Measurements from ENCODE around the gene FAM229A. TPM values are rescaled to one million over a fixed set of nuclear protein-coding genes. Genes with fewer than 3 reads are reported as not detected.

FAM229A gene
- total RNA-seq (10 to 100 TPM; 27.0 to 43.0 (median 32.0) TPM), total RNA-seq (1.3 to 37.4 (median 19.1) reads per million in 29 experiments)
- 10.3 TPM for total RNA-seq (2013)

- no peaks in the 10 kb centered on the region for H3K9me3 ChIP-seq
- no peak within 1 kb of the TSS for H3K27ac ChIP-seq (ENCODE audit: low read length)
- peaks cover 23% of the 10 kb centered on the region for H3K36me3 Mint-ChIP-seq
- ATAC-seq (replicated peaks in 1 of 4) (peak in 1 of 4 experiments; percentile 4), DNase-seq (no peak)
- ChIA-PET CTCF (no interaction called here), POLR2A (interaction anchor here in 1 of 2 donors (0.9 kb wide), 1 partner anchor 27 kb away, joined by 3 read pairs; no protein-coding TSS in a partner anchor)
- H3K27me3 Mint-ChIP-seq: peaks cover 0 to 6% of the 10 kb centered on the region in 2 donors
- peaks cover 0 to 8% of the 10 kb centered on the region in 2 experiments for H3K27me3 ChIP-seq (replicated peaks in 1 of 2; ENCODE audit: control insufficient read depth in 2 of 2, extremely low read depth in 1 of 2, insufficient read depth in 2 of 2, low read length in 1 of 2)
- no peaks in the 10 kb centered on the region for H3K9me3 Mint-ChIP-seq
- WGBS (ENCODE audit: insufficient coverage): 82% methylated on average over 6 of the region's 17 CpGs
- peak within 1 kb of the TSS; percentile 49 to 80 (median 51) for H3K4me3 Mint-ChIP-seq
- peaks cover 19 to 30% (median 26%) of the 10 kb centered on the region in 3 donors for H3K4me1 Mint-ChIP-seq
- peak within 1 kb of the TSS; percentile 17 to 54 for H3K4me3 ChIP-seq (ENCODE audit: control insufficient read depth in 1 of 2, extremely low read depth in 1 of 2, low read length in 1 of 2)
- H3K36me3 ChIP-seq (ENCODE audit: control insufficient read depth in 2 of 2, extremely low read depth in 1 of 2, insufficient read depth in 1 of 2, low read length in 1 of 2): peaks cover 8 to 37% of the 10 kb centered on the region in 2 donors
- peak within 1 kb of the TSS in 1 of 2 donors; percentile 34 for H3K27ac Mint-ChIP-seq
- peaks cover 8 to 29% of the 10 kb centered on the region in 2 experiments for H3K4me1 ChIP-seq (ENCODE audit: control insufficient read depth in 1 of 2, extremely low read depth in 1 of 2, insufficient read depth in 2 of 2, low read length in 2 of 2)
Measured at GRCh38 chr1:32362474-32363313, at the start of gene FAM229A, which contains the start of gene TSSK3. Gene FAM229A (minus strand): TSS chr1:32362485. CDS start chr1:32362091, 394 bp downstream. Gene TSSK3 (plus strand): TSS chr1:32362539. CDS start chr1:32362702, 163 bp downstream.

GRCh38 chr1:32411261-32411660, 49.0 kb upstream of the FAM229A start:
- no peak overlapping the region for H3K27ac Mint-ChIP-seq
- H3K4me3 ChIP-seq (ENCODE audit: control insufficient read depth in 1 of 2, extremely low read depth in 1 of 2, low read length in 1 of 2): no peak overlapping the region
- H3K27me3 ChIP-seq (replicated peaks in 1 of 2; ENCODE audit: control insufficient read depth in 2 of 2, extremely low read depth in 1 of 2, insufficient read depth in 2 of 2, low read length in 1 of 2): peaks cover 0 to 3% of the 10 kb centered on the region in 2 experiments
- no peak for ATAC-seq (replicated peaks in 1 of 4)
- CTCF ChIA-PET: interaction anchor here (0.6 to 1.7 kb wide), 4 partner anchors 9 to 747 kb away, joined by 3 to 7 read pairs (median 4); no protein-coding TSS in a partner anchor
- H3K9me3 Mint-ChIP-seq: no peaks in the 10 kb centered on the region
- H3K9me3 ChIP-seq: no peaks in the 10 kb centered on the region
- no peaks in the 10 kb centered on the region for H3K4me1 ChIP-seq (ENCODE audit: control insufficient read depth in 1 of 2, extremely low read depth in 1 of 2, insufficient read depth in 2 of 2, low read length in 2 of 2)
- no peaks in the 10 kb centered on the region for H3K36me3 Mint-ChIP-seq
- POLR2A ChIA-PET: interaction anchor here in 1 of 2 donors (0.5 kb wide), 1 partner anchor 68 kb away, joined by 6 read pairs; no protein-coding TSS in a partner anchor
- no peak overlapping the region for H3K27ac ChIP-seq (ENCODE audit: low read length)
- H3K27me3 Mint-ChIP-seq: peaks cover 8 to 14% of the 10 kb centered on the region in 2 donors
- H3K4me3 Mint-ChIP-seq: no peak overlapping the region
- no peak for DNase-seq
- H3K4me1 Mint-ChIP-seq: peaks cover 2 to 4% (median 2%) of the 10 kb centered on the region in 3 donors
- H3K36me3 ChIP-seq (ENCODE audit: control insufficient read depth in 2 of 2, extremely low read depth in 1 of 2, insufficient read depth in 1 of 2, low read length in 1 of 2): no peaks in the 10 kb centered on the region

- H3K27me3 ChIP-seq (replicated peaks in 1 of 2; ENCODE audit: control insufficient read depth in 2 of 2, extremely low read depth in 1 of 2, insufficient read depth in 2 of 2, low read length in 1 of 2): no peaks in the 10 kb centered on the region
- DNase-seq (no peak), ATAC-seq (replicated peaks in 1 of 4) (no peak)
- H3K4me1 ChIP-seq (ENCODE audit: control insufficient read depth in 1 of 2, extremely low read depth in 1 of 2, insufficient read depth in 2 of 2, low read length in 2 of 2): no peaks in the 10 kb centered on the region
- ChIA-PET POLR2A (no interaction called here), CTCF (interaction anchor here in 1 of 2 donors (2.4 kb wide), 1 partner anchor 12 kb away, joined by 7 read pairs; the partner anchor contains the start of gene BSDC1)
- no peaks in the 10 kb centered on the region for H3K9me3 ChIP-seq
- H3K27ac ChIP-seq (ENCODE audit: low read length): no peak overlapping the region
- no peaks in the 10 kb centered on the region for H3K36me3 ChIP-seq (ENCODE audit: control insufficient read depth in 2 of 2, extremely low read depth in 1 of 2, insufficient read depth in 1 of 2, low read length in 1 of 2)
- Mint-ChIP-seq H3K36me3 (no peaks in the 10 kb centered on the region), H3K4me1 (no peaks in the 10 kb centered on the region), H3K4me3 (no peak overlapping the region), H3K27ac (no peak overlapping the region), H3K27me3 (peaks cover under 1 to 4% of the 10 kb centered on the region in 2 donors), H3K9me3 (no peaks in the 10 kb centered on the region)
- 75% methylated on average over 2 of the region's 4 CpGs for WGBS (ENCODE audit: insufficient coverage)
- H3K4me3 ChIP-seq (ENCODE audit: control insufficient read depth in 1 of 2, extremely low read depth in 1 of 2, low read length in 1 of 2): no peak overlapping the region
Measured at GRCh38 chr1:32406629-32407111, 44.4 kb upstream of the FAM229A start.

DNA sequence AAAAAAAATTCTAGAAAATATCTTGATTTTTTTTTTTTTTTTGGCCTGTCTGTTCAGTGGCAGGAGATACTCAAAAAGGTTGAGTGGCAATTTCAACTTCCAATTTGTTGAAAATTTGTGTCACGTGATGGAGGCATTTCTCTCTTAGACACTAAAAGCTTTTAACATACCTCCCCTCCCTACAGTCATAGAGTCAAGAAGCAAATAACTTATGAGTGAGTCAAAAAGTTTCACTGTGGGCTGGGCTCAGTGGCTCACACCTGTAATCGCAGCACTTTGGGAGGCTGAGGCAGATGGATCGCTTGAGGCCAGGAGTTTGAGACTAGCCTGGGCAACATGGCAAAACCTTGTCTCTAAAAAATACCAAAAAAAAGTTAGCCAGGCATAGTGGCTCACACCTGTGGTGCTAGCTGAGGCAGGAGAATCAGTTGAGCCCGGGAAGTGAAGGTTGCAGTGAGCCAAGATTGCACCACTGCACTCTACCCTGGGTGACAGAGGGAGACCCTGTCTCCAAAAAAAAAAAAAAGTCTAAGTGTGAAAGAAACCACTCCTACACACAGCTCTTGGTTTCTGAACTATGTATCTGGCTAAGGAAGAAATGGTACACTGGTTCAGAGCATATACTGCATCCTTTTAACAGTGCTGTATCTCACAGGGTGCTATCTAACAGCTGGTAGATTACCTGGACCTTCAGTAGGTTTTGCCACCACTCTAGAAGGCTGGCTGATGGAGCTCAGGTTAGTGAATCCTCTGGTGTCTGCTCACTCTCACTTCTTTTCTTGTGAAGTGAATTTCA, 43.6 kb upstream of the FAM229A start:
- no peak for DNase-seq
- H3K4me1 ChIP-seq (ENCODE audit: control insufficient read depth in 1 of 2, extremely low read depth in 1 of 2, insufficient read depth in 2 of 2, low read length in 2 of 2): peaks cover 0 to 4% of the 10 kb centered on the region in 2 experiments
- no CpG with 5 or more reads among the region's 4 CpGs for WGBS (ENCODE audit: insufficient coverage)
- ChIA-PET CTCF (interaction anchor here (0.5 to 2.4 kb wide), 5 partner anchors 12 to 611 kb away, joined by 4 to 7 read pairs (median 4); partner anchors contain the start of gene BSDC1 (in 1 of the 2)), POLR2A (no interaction called here)
- H3K27me3 Mint-ChIP-seq: no peaks in the 10 kb centered on the region
- no peak overlapping the region for H3K4me3 Mint-ChIP-seq
- peaks cover 0 to 2% (median 0%) of the 10 kb centered on the region in 3 donors for H3K4me1 Mint-ChIP-seq
- peaks cover 0 to 4% of the 10 kb centered on the region in 2 experiments for H3K27me3 ChIP-seq (replicated peaks in 1 of 2; ENCODE audit: control insufficient read depth in 2 of 2, extremely low read depth in 1 of 2, insufficient read depth in 2 of 2, low read length in 1 of 2)
- H3K27ac ChIP-seq (ENCODE audit: low read length): no peak overlapping the region
- no peaks in the 10 kb centered on the region for H3K9me3 ChIP-seq
- H3K4me3 ChIP-seq (ENCODE audit: control insufficient read depth in 1 of 2, extremely low read depth in 1 of 2, low read length in 1 of 2): no peak overlapping the region
- H3K36me3 ChIP-seq (ENCODE audit: control insufficient read depth in 2 of 2, extremely low read depth in 1 of 2, insufficient read depth in 1 of 2, low read length in 1 of 2): no peaks in the 10 kb centered on the region
- no peak overlapping the region for H3K27ac Mint-ChIP-seq
- ATAC-seq (replicated peaks in 1 of 4): no peak
- H3K36me3 Mint-ChIP-seq: no peaks in the 10 kb centered on the region
- no peaks in the 10 kb centered on the region for H3K9me3 Mint-ChIP-seq

GRCh38 chr1:32404946-32405345, 42.7 kb upstream of the FAM229A start:
- H3K27me3 Mint-ChIP-seq: no peaks in the 10 kb centered on the region
- ATAC-seq (replicated peaks in 1 of 4): no peak

More at GRCh38 chr1:32404946-32405345, 42.7 kb upstream of the FAM229A start:
- no peak overlapping the region for H3K27ac ChIP-seq (ENCODE audit: low read length)
- no CpG with 5 or more reads among the region's 2 CpGs for WGBS (ENCODE audit: insufficient coverage)
- no peak overlapping the region for H3K4me3 ChIP-seq (ENCODE audit: control insufficient read depth in 1 of 2, extremely low read depth in 1 of 2, low read length in 1 of 2)
- no peaks in the 10 kb centered on the region for H3K9me3 ChIP-seq
- no peak overlapping the region for H3K4me3 Mint-ChIP-seq
- H3K36me3 ChIP-seq (ENCODE audit: control insufficient read depth in 2 of 2, extremely low read depth in 1 of 2, insufficient read depth in 1 of 2, low read length in 1 of 2): no peaks in the 10 kb centered on the region
- peaks cover 0 to 5% of the 10 kb centered on the region in 2 experiments for H3K4me1 ChIP-seq (ENCODE audit: control insufficient read depth in 1 of 2, extremely low read depth in 1 of 2, insufficient read depth in 2 of 2, low read length in 2 of 2)
- POLR2A ChIA-PET: no interaction called here
- H3K27ac Mint-ChIP-seq: no peak overlapping the region
- H3K9me3 Mint-ChIP-seq: no peaks in the 10 kb centered on the region
- peaks cover 0 to 5% of the 10 kb centered on the region in 2 experiments for H3K27me3 ChIP-seq (replicated peaks in 1 of 2; ENCODE audit: control insufficient read depth in 2 of 2, extremely low read depth in 1 of 2, insufficient read depth in 2 of 2, low read length in 1 of 2)
- DNase-seq: no peak
- CTCF ChIA-PET: interaction anchor here in 1 of 2 donors (2.4 kb wide), 1 partner anchor 11 kb away, joined by 7 read pairs; the partner anchor contains the start of gene BSDC1
- H3K36me3 Mint-ChIP-seq: no peaks in the 10 kb centered on the region
- peaks cover 0 to 4% (median 0%) of the 10 kb centered on the region in 3 donors for H3K4me1 Mint-ChIP-seq

Measured in T-cell (primary cell).